ENCODE measurements around the gene KIAA1217. TPM values are rescaled to one million over a fixed set of nuclear protein-coding genes. Genes with fewer than 3 reads are reported as not detected.

Gene KIAA1217
- total RNA-seq, 1 donor from 2014 or later, result 13.0 TPM

DNA sequence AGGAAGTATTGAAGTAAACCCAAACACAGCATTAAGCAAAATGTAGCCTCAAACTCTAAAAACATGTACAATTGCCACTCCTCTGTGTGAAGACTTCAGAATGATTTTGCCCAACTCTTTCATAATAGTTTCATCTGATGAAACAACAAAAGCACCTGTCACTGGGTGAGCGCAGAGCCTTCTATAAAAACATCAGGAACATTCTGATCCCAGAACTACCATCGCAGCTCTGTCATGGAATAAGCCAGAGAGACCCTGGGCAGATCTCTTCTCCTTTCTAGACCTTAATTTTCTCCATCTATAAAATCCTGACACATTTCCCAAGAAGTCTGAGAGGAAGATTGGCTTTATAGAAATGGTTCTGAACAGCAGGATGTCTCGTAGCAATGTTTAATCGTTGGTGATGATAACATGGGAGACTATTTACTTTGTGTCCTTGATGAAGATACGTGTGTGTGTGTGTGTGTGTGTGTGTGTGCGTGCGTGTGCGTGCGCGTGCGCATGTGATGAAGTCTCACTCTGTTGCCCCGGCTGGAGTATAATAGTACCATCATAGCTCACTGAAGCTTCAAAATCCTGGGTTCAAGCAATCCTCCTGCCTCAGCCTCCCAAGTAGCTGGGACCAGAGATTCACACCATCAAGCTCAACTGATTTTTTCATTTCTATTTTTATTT lies 198.0 kb downstream of the KIAA1217 start:
- Histone ChIP-seq H3K27me3 (no peaks in the 10 kb centered on the region), H3K27ac (no peak overlapping the region), H3K4me3 (no peak overlapping the region), H3K9me3 (no peaks in the 10 kb centered on the region), H3K4me1 (no peaks in the 10 kb centered on the region), H3K36me3 (no peaks in the 10 kb centered on the region)
- TF ChIP-seq, protein P1, sequence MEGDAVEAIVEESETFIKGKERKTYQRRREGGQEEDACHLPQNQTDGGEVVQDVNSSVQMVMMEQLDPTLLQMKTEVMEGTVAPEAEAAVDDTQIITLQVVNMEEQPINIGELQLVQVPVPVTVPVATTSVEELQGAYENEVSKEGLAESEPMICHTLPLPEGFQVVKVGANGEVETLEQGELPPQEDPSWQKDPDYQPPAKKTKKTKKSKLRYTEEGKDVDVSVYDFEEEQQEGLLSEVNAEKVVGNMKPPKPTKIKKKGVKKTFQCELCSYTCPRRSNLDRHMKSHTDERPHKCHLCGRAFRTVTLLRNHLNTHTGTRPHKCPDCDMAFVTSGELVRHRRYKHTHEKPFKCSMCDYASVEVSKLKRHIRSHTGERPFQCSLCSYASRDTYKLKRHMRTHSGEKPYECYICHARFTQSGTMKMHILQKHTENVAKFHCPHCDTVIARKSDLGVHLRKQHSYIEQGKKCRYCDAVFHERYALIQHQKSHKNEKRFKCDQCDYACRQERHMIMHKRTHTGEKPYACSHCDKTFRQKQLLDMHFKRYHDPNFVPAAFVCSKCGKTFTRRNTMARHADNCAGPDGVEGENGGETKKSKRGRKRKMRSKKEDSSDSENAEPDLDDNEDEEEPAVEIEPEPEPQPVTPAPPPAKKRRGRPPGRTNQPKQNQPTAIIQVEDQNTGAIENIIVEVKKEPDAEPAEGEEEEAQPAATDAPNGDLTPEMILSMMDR (IDR thresholded peaks at IDR 0.05), result no peak
- no peak for DNase-seq (ENCODE audit: low spot score in 2 of 2)
- intact Hi-C loops (cut with DNase I), result no loop called here

DNA sequence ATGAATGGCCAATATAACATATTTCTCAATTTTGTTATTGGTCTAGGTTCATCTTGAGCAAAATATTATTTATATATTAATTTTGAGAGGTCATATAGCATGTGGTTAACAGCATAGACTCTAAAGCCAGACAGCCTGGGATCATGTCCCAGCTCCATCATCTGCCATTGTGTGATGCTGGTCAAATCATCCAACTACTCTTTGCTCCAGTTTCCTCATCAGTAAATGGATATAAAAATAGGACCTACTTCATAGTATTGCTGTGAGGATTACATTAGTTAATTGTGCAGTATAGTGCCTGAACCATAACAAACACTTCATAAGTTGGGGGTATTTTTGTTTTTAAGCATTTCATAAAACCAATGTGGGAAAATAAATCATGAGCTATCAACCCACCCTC lies 199.0 kb downstream of the KIAA1217 start:
- H3K9me3 ChIP-seq, result no peaks in the 10 kb centered on the region
- H3K4me3 ChIP-seq, result no peak overlapping the region
- TF ChIP-seq, protein P1 (IDR thresholded peaks at IDR 0.05), result no peak
- no peak overlapping the region for H3K27ac ChIP-seq
- no peaks in the 10 kb centered on the region for H3K36me3 ChIP-seq
- DNase-seq (ENCODE audit: low spot score in 2 of 2), result no peak
- intact Hi-C loops (cut with DNase I), result no loop called here
- no peaks in the 10 kb centered on the region for H3K4me1 ChIP-seq
- H3K27me3 ChIP-seq, result no peaks in the 10 kb centered on the region

DNA sequence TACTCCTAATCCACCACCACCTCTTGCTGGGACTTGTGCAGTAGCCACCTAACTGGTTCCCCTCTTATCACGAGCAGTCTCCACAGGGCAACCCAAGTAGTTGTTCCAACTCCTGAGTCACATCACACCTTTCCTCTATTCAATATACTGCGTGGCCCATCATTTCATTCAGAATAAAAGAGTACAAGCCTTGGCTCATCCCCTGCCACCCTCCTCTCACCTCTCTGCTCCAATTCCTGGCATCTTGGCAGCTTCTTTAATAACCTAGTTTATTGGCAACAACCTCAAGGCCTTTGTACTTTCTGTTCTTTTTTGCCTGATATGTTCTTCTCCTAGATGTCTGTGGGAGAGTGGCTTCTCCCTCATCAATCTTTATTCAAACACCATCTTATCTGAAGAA lies 199.4 kb downstream of the KIAA1217 start:
- H3K27ac ChIP-seq, result no peak overlapping the region
- no peaks in the 10 kb centered on the region for H3K4me1 ChIP-seq
- no peak for DNase-seq (ENCODE audit: low spot score in 2 of 2)
- H3K36me3 ChIP-seq, result no peaks in the 10 kb centered on the region
- H3K27me3 ChIP-seq, result no peaks in the 10 kb centered on the region
- no peaks in the 10 kb centered on the region for H3K9me3 ChIP-seq
- H3K4me3 ChIP-seq, result no peak overlapping the region
- TF ChIP-seq, protein P1 (IDR thresholded peaks at IDR 0.05), result no peak
- intact Hi-C loops (cut with DNase I), result no loop called here

DNA sequence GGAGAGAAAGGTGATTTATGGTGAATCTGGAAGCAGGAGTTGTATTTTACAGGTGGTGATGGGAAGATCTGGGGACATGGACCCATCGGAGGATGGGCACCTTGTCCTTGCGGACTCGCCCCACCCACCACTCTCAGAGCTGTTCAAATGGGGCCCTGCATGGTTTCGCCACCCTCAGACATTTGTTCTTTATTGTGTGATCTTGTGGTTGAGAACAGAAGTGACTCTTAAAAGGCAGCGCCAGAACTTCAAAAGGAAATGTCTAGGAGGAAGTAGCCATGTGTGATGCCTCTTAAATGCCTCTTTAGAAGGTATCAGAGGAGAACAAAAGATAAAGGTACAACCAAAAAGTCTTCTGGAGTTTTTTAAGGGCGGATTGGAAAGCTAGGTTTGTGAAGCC lies 205.7 kb downstream of the KIAA1217 start:
- H3K4me3 ChIP-seq, result no peak overlapping the region
- TF ChIP-seq, protein P1 (IDR thresholded peaks at IDR 0.05), result no peak

DNA sequence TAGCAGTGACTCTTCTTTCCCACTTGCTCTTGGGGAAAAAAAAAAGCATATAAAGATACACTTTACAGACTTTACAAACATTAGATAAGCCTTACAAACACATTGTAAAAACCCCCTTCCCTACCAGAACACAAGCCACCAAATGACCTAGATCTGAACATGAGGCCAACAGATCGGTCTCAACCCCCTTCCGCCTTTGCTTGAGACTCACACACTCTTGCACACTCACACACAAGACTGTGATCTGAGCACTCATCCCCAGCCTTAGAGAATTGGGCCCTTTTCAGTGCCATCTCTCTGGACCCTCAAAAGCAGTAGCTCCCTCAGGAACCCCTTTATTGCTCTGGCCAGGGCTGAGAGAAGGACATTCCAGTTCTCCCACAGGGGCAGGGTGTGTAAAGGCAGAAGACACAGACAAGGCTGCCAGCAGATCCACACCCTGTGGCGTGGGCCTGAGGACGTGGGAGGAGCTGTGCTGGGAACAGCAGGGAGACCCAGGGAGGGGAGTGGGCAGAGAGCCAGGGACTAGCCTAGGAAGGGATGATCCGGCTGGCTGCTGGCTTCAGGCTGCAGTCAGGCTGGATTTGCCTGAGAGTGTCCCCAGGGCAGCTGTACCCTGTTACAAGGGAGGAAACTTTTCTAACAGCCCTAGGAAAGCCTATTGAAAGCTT lies 206.7 kb downstream of the KIAA1217 start:
- no peak overlapping the region for H3K4me3 ChIP-seq
- H3K27me3 ChIP-seq, result no peaks in the 10 kb centered on the region
- no peaks in the 10 kb centered on the region for H3K4me1 ChIP-seq
- H3K9me3 ChIP-seq, result no peaks in the 10 kb centered on the region
- intact Hi-C loops (cut with DNase I), result no loop called here
- TF ChIP-seq, protein P1 (IDR thresholded peaks at IDR 0.05), result no peak
- H3K27ac ChIP-seq, result no peak overlapping the region
- no peaks in the 10 kb centered on the region for H3K36me3 ChIP-seq
- peak in 1 of 2 donors; percentile 66 for DNase-seq (ENCODE audit: low spot score in 2 of 2)

More for the DNA sequence above, 205.7 kb downstream of the KIAA1217 start:
- no peaks in the 10 kb centered on the region for H3K9me3 ChIP-seq
- no peak for DNase-seq (ENCODE audit: low spot score in 2 of 2)
- intact Hi-C loops (cut with DNase I), result no loop called here
- no peak overlapping the region for H3K27ac ChIP-seq
- no peaks in the 10 kb centered on the region for H3K27me3 ChIP-seq
- no peaks in the 10 kb centered on the region for H3K4me1 ChIP-seq
- no peaks in the 10 kb centered on the region for H3K36me3 ChIP-seq
